GM12875 (cell line): ENCODE data around the gene ARPC2.
A peak's percentile ranks its signal among the peaks of the same experiment; 100 is the strongest.

ENCODE experiments used
- H3K4me3 ChIP-seq: one replicate; pipeline ENCODE4 v1.5.1; 2011; ENCODE audit warnings: low read depth, low read length, control low read depth
- CTCF ChIP-seq: IDR thresholded peaks from 2 replicates; pipeline ENCODE4 v1.5.1; 2011; ENCODE audit warnings: low read depth, mild to moderate bottlenecking, control low read depth, inconsistent platforms, low read length, moderate library complexity, borderline replicate concordance; ENCODE audit not compliant: insufficient read depth

Gene ARPC2

GRCh38 chr2:218252509-218253231 lies 35.7 kb downstream of the ARPC2 start:
- no peak for TF ChIP-seq CTCF
- no peak overlapping the region for H3K4me3 ChIP-seq

- no peak for TF ChIP-seq CTCF
- H3K4me3 ChIP-seq: no peak overlapping the region
Observed at GRCh38 chr2:218253232-218253625, 36.2 kb downstream of the ARPC2 start.

GRCh38 chr2:218255446-218255845 lies 38.5 kb downstream of the ARPC2 start:
- no peak overlapping the region for H3K4me3 ChIP-seq
- TF ChIP-seq CTCF: no peak

GRCh38 chr2:218256612-218257350 lies 39.8 kb downstream of the ARPC2 start:
- H3K4me3 ChIP-seq: no peak overlapping the region
- no peak for TF ChIP-seq CTCF

- H3K4me3 ChIP-seq: no peak overlapping the region
- peak; percentile 86 for TF ChIP-seq CTCF
Observed at GRCh38 chr2:218257390-218257981, 40.5 kb downstream of the ARPC2 start.

GRCh38 chr2:218259099-218259961 lies 42.3 kb downstream of the ARPC2 start:
- no peak overlapping the region for H3K4me3 ChIP-seq
- TF ChIP-seq CTCF: no peak
